Stimulated activated CD8-positive, alpha-beta memory T cell treated with anti-CD3 and anti-CD28 coated beads, Interleukin-15, amount 100 ng/mL, for 24 hours (primary cell): ENCODE results near the gene PRR33.

Experiments used
- DNase-seq: peaks from one replicate; pipeline ENCODE4 v3.0.0-alpha.2; 2020; ENCODE audit warnings: low read depth

Gene PRR33

DNA sequence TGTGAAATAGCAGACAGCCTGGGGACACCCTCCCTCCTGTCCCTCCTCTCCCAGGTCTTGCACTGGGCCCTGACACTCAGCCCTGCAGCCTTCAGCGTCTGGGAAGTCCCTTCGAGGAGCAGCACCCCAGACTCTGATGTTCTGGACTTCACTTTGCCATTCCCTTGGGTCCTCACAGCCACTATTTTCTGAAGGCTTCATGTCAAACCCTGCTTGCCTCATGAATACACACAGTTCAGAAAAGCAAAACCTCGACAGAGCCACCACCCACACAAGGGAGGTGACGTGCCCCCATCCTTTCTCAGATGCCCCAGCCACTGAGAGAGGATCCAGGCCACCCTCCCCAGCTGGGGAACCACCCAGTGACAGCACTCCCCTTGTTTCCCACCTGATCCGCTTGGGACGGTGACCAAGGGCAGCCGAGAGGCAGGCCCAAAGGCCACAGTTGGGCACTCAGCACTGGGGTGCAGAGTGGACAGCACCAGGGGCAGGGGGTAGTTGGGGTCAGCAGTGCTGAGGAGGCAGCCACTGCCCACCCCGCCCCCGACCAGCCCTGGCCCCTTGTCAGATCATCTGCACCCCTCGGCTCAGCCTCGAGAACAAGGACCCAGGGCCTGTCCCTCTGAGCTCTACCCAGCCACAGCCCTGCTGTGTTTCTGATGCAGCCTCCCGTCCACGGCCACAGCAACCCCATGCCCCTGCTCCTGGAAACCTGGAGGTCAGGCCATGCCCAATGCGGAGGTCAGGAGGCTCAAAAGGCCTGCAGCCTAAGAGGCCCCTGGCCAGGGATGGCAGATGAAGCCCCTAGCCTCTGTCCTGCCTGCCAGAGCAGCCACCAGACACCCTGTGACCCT, 24.7 kb upstream of the PRR33 start:
- no peak for DNase-seq

DNA sequence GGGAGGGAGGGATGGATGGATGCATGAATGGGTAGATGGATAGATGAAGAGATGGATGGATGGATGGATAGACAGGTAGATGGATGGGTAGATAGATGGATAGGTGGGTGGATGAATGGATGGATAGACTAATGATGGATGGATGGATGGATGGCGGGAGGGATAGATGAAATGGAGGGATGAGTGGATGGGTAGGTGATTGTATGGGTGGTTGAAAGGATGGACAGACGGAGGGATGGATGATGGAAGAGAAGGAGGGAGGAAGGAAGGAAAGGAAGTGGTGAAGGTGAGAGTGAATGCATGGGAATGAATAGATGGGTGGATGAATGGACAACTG, 24.1 kb upstream of the PRR33 start:
- no peak for DNase-seq

DNA sequence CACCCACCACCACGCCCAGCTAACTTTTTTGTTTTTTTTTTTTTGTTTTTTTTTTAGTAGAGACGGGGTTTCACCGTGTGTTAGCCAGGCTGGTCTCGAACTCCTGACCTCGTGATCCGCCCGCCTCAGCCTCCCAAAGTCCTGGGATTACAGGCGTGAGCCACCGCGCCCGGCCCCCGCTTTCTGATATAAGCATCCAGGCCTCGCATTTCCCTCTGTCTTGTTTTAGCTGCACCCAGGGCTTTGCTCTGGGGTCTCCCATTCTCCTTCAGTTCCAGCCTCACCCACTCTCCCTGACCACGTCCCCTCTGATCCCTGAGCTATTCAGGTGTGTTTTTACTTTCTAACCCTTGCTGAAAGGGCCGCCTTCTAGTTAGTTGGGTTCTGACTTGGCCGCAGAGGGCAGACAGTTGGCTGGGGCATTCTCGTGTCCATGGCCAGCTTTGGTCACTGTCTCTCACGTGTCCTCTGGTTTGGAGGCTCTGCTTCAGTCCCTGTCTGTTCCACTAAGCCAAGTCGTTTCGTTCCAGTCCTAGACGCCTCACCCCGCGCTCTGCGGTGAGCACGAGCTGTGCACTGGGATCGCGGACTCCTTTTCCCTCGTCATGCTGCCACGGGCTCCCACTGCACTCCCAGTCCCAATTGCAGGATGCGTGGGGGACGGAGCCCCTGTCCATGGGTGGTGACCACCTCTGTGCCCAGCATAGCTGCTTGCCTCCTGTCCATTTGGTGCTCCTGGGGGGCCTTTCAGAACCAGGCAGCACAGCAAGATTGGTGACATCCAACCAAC, 21.8 kb upstream of the PRR33 start:
- no peak for DNase-seq

DNA sequence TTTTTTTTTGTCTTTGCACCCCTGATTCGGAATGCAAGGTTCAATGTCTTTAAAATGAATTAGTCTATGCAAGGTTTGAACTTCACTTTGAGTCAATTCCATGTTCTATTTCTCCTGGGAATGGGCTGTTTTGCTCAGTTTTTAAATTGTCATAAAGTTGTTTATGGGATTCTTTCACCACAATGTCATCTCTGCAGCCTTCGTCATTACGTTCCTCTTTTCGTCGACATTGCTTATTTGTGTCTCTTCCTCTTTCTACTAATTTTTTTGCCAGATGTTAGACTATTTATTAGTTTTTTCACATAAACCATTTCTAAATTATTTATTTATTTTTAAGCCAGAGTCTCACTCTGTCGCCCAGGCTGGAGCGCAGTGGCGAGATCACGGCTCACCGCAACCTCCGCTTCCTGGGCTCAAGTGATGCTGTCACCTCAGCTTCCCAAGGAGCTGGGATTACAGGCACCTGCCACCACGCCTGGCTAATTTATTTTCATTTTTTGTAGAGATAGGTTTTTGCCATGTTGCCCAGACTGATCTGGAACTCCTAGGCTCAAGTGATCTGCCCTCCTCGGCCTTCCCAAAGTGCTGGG, 20.7 kb upstream of the PRR33 start:
- no peak for DNase-seq

DNA sequence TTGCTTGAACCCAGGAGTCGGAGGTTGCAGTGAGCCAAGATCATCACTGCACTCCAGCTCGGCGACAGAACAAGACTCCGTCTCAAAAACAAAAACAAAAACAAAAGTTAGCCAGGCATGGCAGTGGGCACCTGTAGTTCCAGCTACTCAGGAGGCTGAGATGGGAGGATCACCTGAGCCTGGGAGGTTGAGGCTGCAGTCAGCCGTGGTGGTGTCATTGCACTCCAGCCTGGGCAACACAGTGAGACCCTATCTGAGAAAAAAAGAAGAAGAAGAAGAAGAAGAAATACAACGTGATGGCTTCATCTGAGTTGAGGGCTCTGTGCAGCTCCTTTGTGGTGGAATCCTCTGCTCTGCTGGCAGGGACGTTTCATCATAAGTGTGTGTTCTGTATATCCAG, 17.8 kb upstream of the PRR33 start:
- no peak for DNase-seq

DNA sequence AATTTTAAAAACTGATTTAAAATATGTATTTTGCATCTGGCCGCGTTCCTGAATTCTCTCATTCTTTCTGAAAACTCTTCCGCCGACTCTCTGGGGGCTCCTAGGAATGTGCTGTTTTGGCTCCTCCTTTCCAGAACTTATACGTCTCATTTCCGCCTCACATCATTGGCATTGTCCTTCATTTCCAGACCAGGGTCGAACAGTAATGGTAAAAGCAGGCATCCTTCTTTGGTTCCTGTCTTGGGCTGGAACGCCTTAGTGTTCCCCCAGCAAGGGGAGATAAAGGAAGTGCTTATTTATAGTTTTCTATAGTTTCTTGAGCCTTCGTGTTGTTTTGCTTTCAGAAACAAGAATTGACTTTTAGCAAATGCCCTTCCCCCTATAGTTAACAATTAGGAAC, 16.9 kb upstream of the PRR33 start:
- no peak for DNase-seq

DNA sequence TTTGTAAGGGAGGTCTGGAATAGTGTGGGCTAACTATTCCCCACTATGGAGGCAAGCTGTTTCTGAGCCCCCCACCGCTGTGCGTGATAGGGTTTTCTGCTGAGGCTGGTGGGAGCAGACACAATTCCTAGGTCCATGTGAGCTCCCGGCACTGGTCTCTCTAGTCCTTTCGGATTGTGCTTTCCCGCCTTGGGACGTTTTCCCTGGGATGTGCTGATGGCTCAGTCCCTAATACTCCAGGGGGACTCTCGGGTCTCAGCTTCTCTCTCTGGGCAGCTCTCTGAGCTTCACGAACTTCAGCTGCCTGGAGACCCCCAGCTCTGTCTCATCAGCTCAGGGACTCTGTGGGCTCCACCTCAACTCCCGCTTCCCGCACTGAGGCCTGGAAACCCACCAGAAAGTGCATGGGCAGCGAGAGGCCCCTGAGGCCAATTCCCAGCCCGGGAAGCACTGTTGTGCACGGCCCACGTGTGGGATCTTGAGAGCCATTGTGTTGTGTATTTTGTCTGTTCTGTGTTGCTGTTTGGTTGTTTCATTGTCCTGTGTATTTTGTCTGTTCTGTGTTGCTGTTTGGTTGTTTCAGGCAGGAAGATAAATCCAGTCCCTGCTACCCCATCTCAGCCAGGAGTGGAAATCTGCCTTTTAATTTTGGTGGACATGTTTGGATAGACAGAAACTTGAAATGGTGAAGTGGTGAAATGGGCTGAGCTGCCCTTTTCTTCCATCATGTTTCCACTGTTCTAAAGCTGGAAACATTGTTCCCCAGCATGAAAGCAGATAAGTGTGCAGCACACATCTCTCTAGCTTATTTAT, 15.1 kb upstream of the PRR33 start:
- DNase-seq: no peak

DNA sequence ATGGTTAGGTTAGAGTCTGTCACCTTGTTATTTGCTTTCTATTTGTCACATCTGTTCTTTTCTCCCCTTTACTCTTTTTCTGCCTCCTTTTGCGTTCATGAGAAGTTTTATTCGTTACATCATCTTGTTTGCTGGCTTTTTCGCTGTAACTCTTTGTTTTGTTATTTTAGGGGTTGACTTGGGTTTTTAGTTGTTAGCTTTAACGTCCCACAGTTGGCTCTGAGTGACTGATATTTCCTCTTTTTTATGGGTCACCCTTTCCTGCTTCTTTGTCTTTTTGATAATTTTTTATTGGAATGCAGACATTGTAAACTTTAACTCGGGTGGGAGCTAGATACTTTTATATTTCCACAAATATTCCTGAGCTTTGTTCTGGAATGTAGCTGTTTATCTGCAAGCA, 14.5 kb upstream of the PRR33 start:
- DNase-seq: no peak

DNA sequence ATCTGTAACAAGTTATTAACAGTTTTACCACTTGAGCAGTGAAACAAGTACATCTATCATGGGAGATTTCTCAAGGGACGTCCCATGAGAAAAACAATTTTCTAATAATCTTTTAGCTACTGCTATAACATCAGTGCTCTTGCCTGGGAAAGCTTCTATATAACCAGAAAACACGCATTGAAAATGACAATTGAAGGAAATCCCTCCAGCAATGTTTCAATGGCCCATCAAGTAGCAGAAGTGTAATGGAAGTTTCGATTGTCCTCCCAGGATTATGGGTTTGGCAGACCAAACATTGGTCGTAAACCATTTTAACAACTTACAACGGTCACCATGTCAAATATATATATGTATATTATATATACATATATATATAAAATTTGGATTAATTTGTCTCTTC, 8.0 kb upstream of the PRR33 start:
- no peak for DNase-seq

DNA sequence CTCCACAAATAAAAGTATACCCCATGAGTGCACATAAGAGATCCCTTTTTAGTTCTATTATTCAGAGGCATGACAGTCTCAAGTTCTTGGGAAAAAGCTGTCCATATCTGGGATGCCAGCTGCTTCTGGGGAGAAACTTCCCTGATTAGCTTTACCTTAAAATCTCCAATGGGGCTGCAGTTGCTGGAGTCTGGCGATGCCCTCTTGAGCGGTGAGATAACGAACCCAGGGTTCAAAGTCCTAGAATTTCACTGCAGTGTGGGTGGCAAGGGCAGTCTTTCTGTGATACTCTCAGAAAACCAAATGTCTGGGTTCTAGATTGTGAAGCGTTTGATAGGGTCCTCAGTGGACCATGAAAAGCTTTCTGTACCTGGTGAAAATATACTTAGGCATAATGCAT, 7.4 kb upstream of the PRR33 start:
- DNase-seq: no peak

DNA sequence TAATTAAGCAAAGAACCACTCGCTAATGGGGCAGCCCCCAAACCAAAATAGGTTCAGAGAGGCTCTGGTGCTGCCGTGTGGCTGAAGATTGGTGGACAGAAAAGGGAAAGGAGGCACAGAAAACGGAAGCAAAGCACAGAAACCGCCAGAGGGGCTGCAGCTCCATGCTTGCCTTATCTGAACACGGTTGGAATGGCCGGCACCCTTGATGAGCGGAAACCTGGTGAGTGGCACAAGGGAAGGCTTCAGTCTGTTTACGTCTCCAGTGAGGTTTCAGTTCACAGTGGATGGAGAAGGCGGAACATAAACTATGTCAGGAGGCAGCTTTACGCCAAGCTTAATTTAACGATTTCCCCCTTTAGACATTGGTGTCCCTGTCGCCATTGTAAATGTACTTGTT, 5.2 kb upstream of the PRR33 start:
- DNase-seq: no peak

DNA sequence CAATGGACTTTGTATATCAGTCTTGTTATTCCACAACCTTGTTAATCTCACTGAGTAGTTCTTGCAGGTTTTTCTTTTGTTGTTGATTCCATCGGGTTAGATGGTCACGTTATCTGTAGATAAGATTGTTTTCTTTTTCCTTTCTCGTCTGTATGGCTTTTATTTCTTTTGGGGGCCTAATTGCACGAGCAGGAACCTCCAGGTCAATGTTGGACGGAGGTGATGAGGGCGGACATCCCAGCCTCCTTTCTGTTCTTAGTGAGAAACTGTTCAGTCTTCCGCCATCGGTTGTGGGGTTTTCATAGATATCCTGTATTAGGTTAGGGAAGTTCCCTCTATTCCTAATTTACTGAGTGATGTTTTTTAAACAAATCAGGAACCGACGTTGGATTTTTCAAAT, 4.8 kb upstream of the PRR33 start:
- no peak for DNase-seq

DNA sequence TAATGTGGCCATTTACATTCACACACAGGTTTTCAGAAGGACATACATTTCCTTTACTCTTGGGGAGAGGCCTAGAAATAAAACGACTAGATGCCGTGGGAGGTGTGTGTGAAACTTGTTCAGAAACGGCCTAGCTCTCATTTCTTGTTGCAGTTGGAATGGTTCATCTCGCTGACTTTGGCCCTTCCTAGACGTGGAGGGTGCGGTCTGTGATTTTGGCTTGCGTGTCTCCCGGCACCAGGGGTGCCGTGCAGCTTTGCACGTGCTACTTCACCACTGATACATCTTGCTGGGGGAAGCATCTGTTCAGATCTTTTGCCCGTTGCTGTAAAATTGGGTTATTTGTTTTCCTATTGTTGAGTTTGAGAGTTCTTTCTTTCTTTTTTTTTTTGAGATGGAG, 3.1 kb upstream of the PRR33 start:
- DNase-seq: no peak

DNA sequence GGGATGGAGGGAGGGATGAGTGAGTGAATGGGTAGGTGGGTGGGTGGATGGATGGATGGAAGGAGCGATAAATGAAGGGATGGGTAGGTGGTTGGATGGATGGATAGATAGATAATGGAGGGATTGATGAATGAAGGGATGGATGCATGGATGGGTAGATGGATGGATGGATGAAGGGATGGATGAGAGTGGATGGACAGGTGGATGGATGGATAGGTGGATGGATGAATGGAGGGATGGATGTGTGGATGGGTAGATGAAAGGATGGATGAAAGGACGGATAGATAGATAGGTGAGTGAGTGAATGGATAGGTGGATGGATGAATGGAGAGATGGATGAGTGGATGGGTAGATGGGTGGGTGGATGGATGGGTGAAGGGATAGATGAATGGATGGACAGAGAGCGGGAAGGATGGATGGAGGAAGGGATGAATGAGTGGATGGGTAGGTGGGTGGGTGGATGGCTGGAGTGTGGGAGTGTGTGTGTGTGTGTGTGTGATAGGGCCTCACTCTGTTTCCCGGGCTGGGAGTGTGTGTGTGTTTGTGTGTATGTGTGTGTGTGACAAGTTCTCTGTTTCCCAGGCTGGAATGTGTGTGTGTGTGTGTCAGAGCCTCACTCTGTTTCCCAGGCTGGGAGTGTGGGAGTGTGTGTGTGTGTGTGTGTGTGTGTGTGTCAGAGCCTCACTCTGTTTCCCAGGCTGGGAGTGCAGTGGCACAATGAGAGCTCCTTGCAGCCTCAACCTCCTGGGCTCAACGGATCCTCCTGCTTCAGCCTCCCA, 2.1 kb upstream of the PRR33 start:
- no peak for DNase-seq

DNA sequence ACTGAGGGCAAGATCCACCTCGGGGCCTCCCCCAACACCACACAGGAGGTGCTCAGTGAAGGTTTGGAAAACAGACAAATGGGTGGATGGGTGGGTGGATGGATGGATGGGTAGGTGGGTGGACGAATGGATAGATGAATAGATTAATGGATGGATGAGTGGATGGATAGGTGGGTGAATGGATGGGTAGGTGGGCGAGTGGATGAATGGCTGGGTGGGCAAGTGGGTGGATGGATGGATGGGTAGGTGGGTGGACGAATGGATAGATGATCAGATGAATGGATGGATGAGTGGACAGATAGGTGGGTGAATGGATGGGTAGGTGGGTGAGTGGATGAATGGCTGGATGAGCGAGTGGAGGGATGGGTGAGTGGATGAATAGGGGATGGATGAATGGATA, 863 bp upstream of the PRR33 start:
- DNase-seq: no peak

DNA sequence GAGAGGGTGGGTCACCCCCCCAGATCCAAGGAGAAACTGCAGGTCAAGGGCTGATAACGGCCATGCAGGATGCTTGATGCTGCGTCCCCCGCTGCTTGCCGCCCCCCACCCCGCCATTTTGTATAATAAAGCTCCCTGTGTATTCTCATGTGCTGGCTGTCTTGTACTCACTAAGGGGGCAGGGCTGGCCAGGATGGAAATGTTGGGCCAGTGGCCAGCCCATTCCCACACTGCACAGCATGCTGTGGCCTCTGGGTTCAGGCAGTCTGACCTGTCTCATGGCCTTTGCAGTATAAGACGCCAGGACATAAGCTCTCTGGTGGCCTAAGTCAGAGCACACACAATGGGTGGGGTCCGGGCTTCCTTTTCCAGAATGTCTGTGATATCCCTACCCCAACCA, 421 bp upstream of the PRR33 start:
- DNase-seq: no peak

DNA sequence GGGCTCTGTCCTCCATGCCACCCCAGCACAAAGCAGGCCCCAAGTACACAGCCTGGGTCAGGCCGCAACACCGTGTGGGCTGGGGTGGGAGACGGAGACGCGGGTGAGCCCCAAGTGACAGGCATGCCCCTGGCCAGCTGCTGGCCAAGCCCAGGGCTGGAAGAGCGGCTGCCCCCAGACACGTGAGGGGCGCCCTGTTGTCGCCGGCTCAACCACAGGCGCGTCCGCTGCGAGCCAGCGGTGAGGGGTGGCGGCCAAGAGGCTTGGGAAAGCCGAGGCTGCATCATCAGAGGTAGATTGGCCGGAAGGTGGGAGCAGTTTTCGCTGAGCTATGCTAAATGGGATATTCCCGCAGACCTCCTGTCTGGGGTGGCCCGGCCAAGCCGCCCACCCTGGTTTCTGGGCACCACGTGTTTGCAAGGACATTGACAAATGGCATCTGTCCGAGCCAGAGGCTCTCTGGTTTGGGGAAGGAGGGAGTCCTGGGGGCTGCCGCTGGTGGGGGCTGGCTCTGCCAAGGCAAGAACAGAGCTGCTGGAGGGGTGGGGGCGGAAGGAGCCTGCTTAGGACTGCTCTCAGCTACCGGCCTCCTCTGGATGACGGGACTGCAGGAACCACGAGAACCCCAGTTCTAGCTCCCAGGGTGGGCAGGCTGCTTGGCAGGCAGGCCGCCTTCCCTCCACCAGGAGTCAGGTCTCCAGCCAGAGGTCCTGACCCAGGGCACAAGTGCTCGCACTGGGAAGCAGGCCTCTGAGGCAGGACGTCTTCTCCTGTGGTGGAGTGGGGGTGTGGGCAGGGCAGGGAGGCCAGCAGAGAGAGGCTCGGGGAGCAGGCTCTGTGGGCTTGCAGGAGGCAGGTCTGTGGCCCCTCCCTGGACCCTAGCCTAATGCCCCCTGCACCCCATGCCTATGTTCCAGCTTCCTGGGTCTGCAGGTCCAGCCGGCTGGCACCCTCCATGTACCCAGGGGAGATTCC, 552 bp downstream of the PRR33 start:
- DNase-seq: no peak

DNA sequence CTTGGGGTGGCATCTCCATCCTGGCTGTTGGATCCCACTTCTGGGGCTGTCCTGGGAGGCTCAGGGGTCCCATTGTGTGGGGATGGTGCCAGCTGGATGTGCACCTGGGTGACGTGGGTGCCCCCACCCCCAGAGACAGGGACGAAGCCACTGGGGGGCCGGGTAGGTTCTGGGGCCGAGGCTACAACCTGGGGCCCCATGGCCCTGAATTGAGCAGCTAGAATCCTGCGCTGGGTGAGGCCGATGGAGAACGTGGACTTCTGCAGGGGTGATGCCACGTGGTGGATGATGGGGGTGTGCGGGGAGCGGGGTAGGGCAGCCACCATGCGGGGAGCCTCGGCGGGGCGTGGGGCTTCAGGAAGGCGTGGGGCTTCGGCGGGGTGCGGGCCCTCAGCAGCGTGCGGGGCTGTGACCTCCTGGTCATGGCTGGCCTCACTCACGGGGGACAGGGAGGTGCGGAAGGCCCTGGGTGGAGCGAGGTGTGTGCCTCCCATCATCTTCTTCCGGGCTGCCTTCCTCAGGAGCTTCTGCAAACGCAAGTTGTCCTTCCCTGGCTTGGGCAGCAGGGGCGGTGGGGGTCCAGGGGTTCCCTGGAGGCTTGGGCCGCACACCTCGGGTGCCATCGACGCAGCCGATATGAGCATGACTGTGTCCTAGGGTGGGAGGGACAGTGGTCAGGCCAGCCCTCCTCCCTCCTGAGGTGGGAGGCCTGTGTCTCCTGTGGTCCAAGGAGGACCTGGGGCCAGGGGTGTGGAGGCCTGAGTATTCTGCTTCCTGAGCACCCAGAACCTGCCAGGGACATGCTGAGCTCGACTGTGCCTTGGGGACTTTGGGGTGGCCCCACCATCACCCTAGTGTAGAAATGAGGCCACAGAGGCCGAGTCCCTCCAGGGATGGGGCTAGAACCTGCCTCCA, 1.5 kb downstream of the PRR33 start:
- no peak for DNase-seq

DNA sequence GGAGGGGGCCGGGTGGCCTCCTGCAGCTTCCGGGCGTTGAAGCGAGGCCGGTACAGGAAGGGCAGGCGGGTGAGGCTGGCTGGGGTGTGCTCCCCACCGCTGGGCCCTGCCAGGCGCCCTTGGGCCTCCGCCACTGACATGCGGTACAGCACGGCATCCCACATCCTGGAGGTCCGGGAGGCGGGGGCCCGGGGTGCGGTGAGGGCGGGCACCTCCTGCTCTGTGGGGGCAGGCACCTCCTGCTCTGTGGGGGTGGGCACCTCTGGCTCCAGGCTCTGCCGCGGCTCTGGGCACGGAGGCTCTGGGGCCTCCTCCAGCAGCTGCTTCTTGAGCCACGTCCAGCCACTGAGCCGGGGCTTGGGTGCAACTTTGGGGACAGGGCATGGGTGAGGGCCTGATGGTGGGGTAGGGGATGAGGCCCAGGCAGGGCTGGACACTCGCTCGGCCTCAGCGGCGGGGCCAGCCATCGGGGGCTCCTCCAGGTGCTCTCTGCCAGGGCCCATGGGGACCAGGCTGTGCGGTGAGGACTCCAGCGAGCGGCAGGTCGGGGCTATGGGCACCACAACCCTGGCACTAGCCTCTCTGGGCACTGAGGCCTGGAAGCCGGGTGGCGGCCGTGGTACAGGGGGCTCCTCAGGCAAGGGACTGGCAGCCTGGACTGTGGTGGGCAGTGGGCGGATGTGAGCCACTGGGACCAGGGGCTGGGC, 2.3 kb downstream of the PRR33 start:
- DNase-seq: no peak
